Psoas muscle (tissue), 8 donors: Measurements from ENCODE around the gene ESR2. TPM values are rescaled to one million over a fixed set of nuclear protein-coding genes. Genes with fewer than 3 reads are reported as not detected.
"Not testable (repeated sequence)": the region's sequence is repeated elsewhere in the genome, so short reads cannot be mapped to it uniquely, and the experiment has no call there.

Experiments
- ATAC-seq, 4 donors: fragments of 200-7000 bp; cut with Tn5 transposase; one replicate each; pipeline ENCODE4 v1.9.1; 2020; ENCODE audit warnings: moderate library complexity in 3 of 4, mild to moderate bottlenecking in 2 of 4
- DNase-seq, 2 donors: peaks; one replicate each; pipeline ENCODE4 v3.0.0-alpha.2; 2020
- H3K27ac ChIP-seq: fragments of 200-600 bp; one replicate; pipeline ENCODE4 v1.8.0; 2022
- H3K27me3 ChIP-seq, 3 donors: fragments of 200-600 bp in 1 of 3; one replicate each; pipeline versions ENCODE4 v1.6.1 to v1.8.0; 2013 to 2022; ENCODE audit warnings: low read length in 2 of 3, mild to moderate bottlenecking in 2 of 3, moderate library complexity in 1 of 3; ENCODE audit not compliant: insufficient read depth in 3 of 3
- H3K36me3 ChIP-seq, 2 donors: fragments of 200-600 bp in 1 of 2; one replicate each; pipeline versions ENCODE4 v1.6.1 to v1.8.0; 2013 to 2022; ENCODE audit warnings: low read depth in 1 of 2, mild to moderate bottlenecking in 1 of 2, moderate library complexity in 1 of 2; ENCODE audit not compliant: insufficient read depth in 1 of 2
- H3K4me1 ChIP-seq: fragments of 200-600 bp; one replicate; pipeline ENCODE4 v1.8.0; 2022
- H3K4me3 ChIP-seq: fragments of 200-600 bp; one replicate; pipeline ENCODE4 v1.8.0; 2022; ENCODE audit warnings: mild to moderate bottlenecking
- H3K9me3 ChIP-seq: fragments of 200-600 bp; one replicate; pipeline ENCODE4 v1.8.0; 2022
- CTCF ChIP-seq: fragments of 200-600 bp; IDR thresholded peaks from one replicate; pipeline ENCODE4 v1.8.0; 2022; ENCODE audit warnings: antibody characterized with exemption
- WGBS, 3 donors: extraction: QIAGEN DNeasy Blood & Tissue Kit; methylation state at CpG; one replicate each; pipeline versions ENCODE4 v1.1.6 to v1.1.7; 2013; 5-methylcytosine and 5-hydroxymethylcytosine counted together
- intact Hi-C, 2 donors: fragments of 100-400 bp; cut with DNase I; formaldehyde crosslinking; loops; one replicate each; pipeline versions ENCODE4 v1.11.0 to v1.14.2; 2022
- polyA plus RNA-seq, 3 donors: library from polyadenylated mRNA; stranded (reverse); fragments of 200-250 nt; gene quantifications; one replicate each; pipeline ENCODE4 v1.2.3, GENCODE V29; 2013
- total RNA-seq, 4 donors: library from RNA; stranded (reverse); fragmentation: NEBNext Ultra II Directional in 2 of 4; extraction: Animal tissue kit (Norgen Biotek cat#: 25700) in 2 of 4; gene quantifications; one replicate each; pipeline versions ENCODE4 v1.2.1 to v1.2.4, GENCODE V29; 2021 to 2023
- donor health status: healthy with polysubstance abuse.
- donor health status: DM: no; HTN: no; CAD: no; lungs with moderate emphysema.
- donor health status: Bipolar disorder and iron deficiency.
- donor health status: healthy.
- donor health status: DM: yes; HTN: yes; CAD: no.
- donor health status: DM: no; HTN: no; CAD: no.
- donor health status: DM: no; HTN: no; CAD: no.
- donor health status: DM: yes; HTN: yes; CAD: no.

ESR2 gene
- total and polyA plus RNA-seq, 7 donors: 0.21 to 1.5 (median 0.77) TPM; not detected in 2

GRCh38 chr14:64040044-64040443 is 254.1 kb downstream of the ESR2 start:
- Histone ChIP-seq H3K36me3 (peaks cover 0 to 4% of the 10 kb centered on the region in 2 donors), H3K27me3 (no peaks in the 10 kb centered on the region), H3K4me1 (no peaks in the 10 kb centered on the region), H3K4me3 (no peak overlapping the region), H3K27ac (no peak overlapping the region), H3K9me3 (no peaks in the 10 kb centered on the region)
- intact Hi-C loops: loop anchor here in 1 of 2 donors (10.0 kb wide), 1 partner anchor 255 kb away; the partner anchor contains the start of gene ESR2
- TF ChIP-seq CTCF: no peak
- no peak for ATAC-seq
- DNase-seq: no peak
- WGBS, 3 donors: 91 to 94% (median 93%) methylated on average over 2 of the region's 2 CpGs

- DNase-seq: no peak
- H3K27me3 ChIP-seq: no peaks in the 10 kb centered on the region
- 94 to 97% (median 96%) methylated on average over 4 of the region's 5 CpGs for WGBS, 3 donors
- no peak overlapping the region for H3K4me3 ChIP-seq
- no peak overlapping the region for H3K27ac ChIP-seq
- peaks cover 0 to 4% of the 10 kb centered on the region in 2 donors for H3K36me3 ChIP-seq
- intact Hi-C loops: no loop called here
- TF ChIP-seq CTCF: no peak
- no peaks in the 10 kb centered on the region for H3K4me1 ChIP-seq
- ATAC-seq: no peak
- no peaks in the 10 kb centered on the region for H3K9me3 ChIP-seq
Observed at GRCh38 chr14:64038841-64039542, 255.2 kb downstream of the ESR2 start.

- H3K4me3 ChIP-seq, ATAC-seq, H3K9me3 ChIP-seq, H3K4me1 ChIP-seq, H3K27ac ChIP-seq, DNase-seq, intact Hi-C loops, H3K27me3 ChIP-seq: not testable (repeated sequence)
- H3K36me3 ChIP-seq: peaks cover 0 to 12% of the 10 kb centered on the region in 2 donors
- 97 to 98% (median 97%) methylated on average over 44 to 61 of the region's 66 CpGs for WGBS, 3 donors
Observed at GRCh38 chr14:64037869-64038745, 256.1 kb downstream of the ESR2 start.

GRCh38 chr14:64035143-64035542 is 259.0 kb downstream of the ESR2 start:
- intact Hi-C loops: no loop called here
- H3K4me3 ChIP-seq: no peak overlapping the region
- no peaks in the 10 kb centered on the region for H3K9me3 ChIP-seq
- DNase-seq: no peak
- no peaks in the 10 kb centered on the region for H3K27me3 ChIP-seq
- H3K27ac ChIP-seq: no peak overlapping the region
- no peak for TF ChIP-seq CTCF
- WGBS, 3 donors: 88 to 99% (median 93%) methylated on average over 1 of the region's 1 CpG
- ATAC-seq: no peak
- peaks cover 0 to 37% of the 10 kb centered on the region in 2 donors for H3K36me3 ChIP-seq
- no peaks in the 10 kb centered on the region for H3K4me1 ChIP-seq

Other genes with a start within 250 kb of the ESR2 start
- gene MTHFD1, start 94.0 kb upstream of the ESR2 start, total RNA-seq: 10 to 100 TPM; 57.4 to 77.4 (median 67.0) TPM
- gene MTHFD1, start 94.0 kb upstream of the ESR2 start, polyA plus RNA-seq: 10 to 100 TPM; 34.7 to 40.5 (median 37.5) TPM
- gene AKAP5, start 171.1 kb upstream of the ESR2 start, total RNA-seq: under 1 TPM; 0.06 to 0.18 (median 0.14) TPM
- under 1 TPM; 0.01 to 0.08 (median 0.04) TPM for gene AKAP5, start 171.1 kb upstream of the ESR2 start, polyA plus RNA-seq
- 10 to 100 TPM; 10.2 to 12.7 (median 11.8) TPM for gene ZBTB25, start 209.5 kb upstream of the ESR2 start, total RNA-seq
- 10 to 100 TPM in 1 of 3 donors, 1 to 10 TPM in 2; 2.7 to 11.2 (median 3.2) TPM for gene ZBTB25, start 209.5 kb upstream of the ESR2 start, polyA plus RNA-seq
- gene ZBTB1, start 210.4 kb upstream of the ESR2 start, total RNA-seq: 10 to 100 TPM; 18.6 to 26.3 (median 22.7) TPM
- gene ZBTB1, start 210.4 kb upstream of the ESR2 start, polyA plus RNA-seq: 10 to 100 TPM; 11.0 to 39.2 (median 13.8) TPM
- 10 to 100 TPM; 25.0 to 65.6 (median 54.1) TPM for gene HSPA2, start 246.4 kb upstream of the ESR2 start, total RNA-seq
- gene HSPA2, start 246.4 kb upstream of the ESR2 start, polyA plus RNA-seq: 100 to 1,000 TPM in 1 of 3 donors, 10 to 100 TPM in 1, 1 to 10 TPM in 1; 4.1 to 180 (median 33.8) TPM